Astrocyte (in vitro differentiated cells and primary cell): ENCODE results near the gene OR7C2. TPM values are rescaled to one million over a fixed set of nuclear protein-coding genes. Genes with fewer than 3 reads are reported as not detected.

ENCODE experiments used
- DNase-seq: peaks from one replicate; pipeline ENCODE4 v3.0.0-alpha.2; 2010; ENCODE audit warnings: low read depth
- FAIRE-seq: peaks from 2 replicates; lab custom pipeline; 2011; peaks lifted over from hg19 to GRCh38; lab: Jason Lieb, UNC
- H2AFZ ChIP-seq: 2 replicates; pipeline ENCODE4 v1.6.0; 2012; ENCODE audit warnings: low read depth, low read length, inconsistent platforms
- H3K27ac ChIP-seq: 2 replicates; pipeline ENCODE4 v1.5.1; 2011; ENCODE audit warnings: low read depth, low read length, inconsistent platforms
- H3K27me3 ChIP-seq: 2 replicates; pipeline ENCODE4 v1.6.0; 2011; ENCODE audit warnings: low read length, inconsistent platforms; ENCODE audit not compliant: insufficient read depth
- H3K36me3 ChIP-seq: 2 replicates; pipeline ENCODE4 v1.5.1; 2011; ENCODE audit warnings: low read length, inconsistent platforms; ENCODE audit not compliant: insufficient read depth
- H3K4me1 ChIP-seq: 2 replicates; pipeline ENCODE4 v1.5.1; 2011; ENCODE audit warnings: low read length, inconsistent platforms; ENCODE audit not compliant: insufficient read depth
- H3K4me2 ChIP-seq: 2 replicates; pipeline ENCODE4 v1.6.0; 2012; ENCODE audit warnings: low read length, inconsistent platforms
- H3K4me3 ChIP-seq: 2 replicates; pipeline ENCODE4 v1.5.1; 2011; ENCODE audit warnings: low read depth, mild to moderate bottlenecking, low read length, inconsistent platforms; ENCODE audit not compliant: insufficient read depth
- H3K79me2 ChIP-seq: 2 replicates; pipeline ENCODE4 v1.6.0; 2012; ENCODE audit warnings: mild to moderate bottlenecking, low read length, inconsistent platforms; ENCODE audit not compliant: insufficient read depth
- H3K9ac ChIP-seq: 2 replicates; pipeline ENCODE4 v1.6.0; 2012; ENCODE audit warnings: mild to moderate bottlenecking, low read length, inconsistent platforms
- H3K9me3 ChIP-seq: 2 replicates; pipeline ENCODE4 v1.5.1; 2012; ENCODE audit warnings: low read depth, mild to moderate bottlenecking, low read length, inconsistent platforms; ENCODE audit not compliant: insufficient read depth
- H4K20me1 ChIP-seq: 2 replicates; pipeline ENCODE4 v1.6.0; 2012; ENCODE audit warnings: low read length, inconsistent platforms; ENCODE audit not compliant: insufficient read depth
- H3K27ac Mint-ChIP-seq: one replicate; pipeline ENCODE4 v1.8.0; 2021; ENCODE audit warnings: mild to moderate bottlenecking, mixed read lengths; ENCODE audit not compliant: unreplicated experiment
- H3K27me3 Mint-ChIP-seq: one replicate; pipeline ENCODE4 v1.8.0; 2021; ENCODE audit warnings: low read depth, mixed read lengths; ENCODE audit not compliant: unreplicated experiment
- H3K36me3 Mint-ChIP-seq: one replicate; pipeline ENCODE4 v1.8.0; 2021; ENCODE audit warnings: low read depth, mixed read lengths; ENCODE audit not compliant: unreplicated experiment
- H3K4me1 Mint-ChIP-seq: one replicate; pipeline ENCODE4 v1.8.0; 2021; ENCODE audit warnings: low read depth, mixed read lengths; ENCODE audit not compliant: unreplicated experiment
- H3K4me3 Mint-ChIP-seq: one replicate; pipeline ENCODE4 v1.8.0; 2021; ENCODE audit warnings: mild to moderate bottlenecking, moderate library complexity, mixed read lengths; ENCODE audit not compliant: unreplicated experiment
- H3K9me3 Mint-ChIP-seq: one replicate; pipeline ENCODE4 v1.8.0; 2021; ENCODE audit warnings: mild to moderate bottlenecking, mixed read lengths; ENCODE audit not compliant: unreplicated experiment
- CTCF ChIP-seq: IDR thresholded peaks from 2 replicates; pipeline ENCODE4 v1.5.1; 2011; ENCODE audit warnings: low read depth, mild to moderate bottlenecking, inconsistent platforms, low read length, moderate library complexity; ENCODE audit not compliant: insufficient read depth
- EZH2 ChIP-seq: IDR thresholded peaks from 2 replicates; pipeline ENCODE4 v1.6.1; 2012; ENCODE audit warnings: mild to moderate bottlenecking, low read length, inconsistent platforms; ENCODE audit not compliant: insufficient read depth
- total RNA-seq: library from RNA; stranded (reverse); gene quantifications from 2 replicates; pipeline ENCODE4 v1.2.1, GENCODE V29; 2021

OR7C2 gene
- total RNA-seq, 1 donor from 2014 or later: not detected

GRCh38 chr19:14961956-14962685 lies 20.8 kb downstream of the OR7C2 start:
- TF ChIP-seq EZH2 (no peak), CTCF (no peak)
- Histone ChIP-seq H3K4me3 (no peak overlapping the region), H2AFZ (no peak overlapping the region), H3K27me3 (no peaks in the 10 kb centered on the region), H3K27ac (no peak overlapping the region), H3K4me2 (no peak overlapping the region), H3K9me3 (peaks cover 8% of the 10 kb centered on the region), H3K79me2 (no peaks in the 10 kb centered on the region), H4K20me1 (no peaks in the 10 kb centered on the region), H3K9ac (no peak overlapping the region), H3K36me3 (no peaks in the 10 kb centered on the region), H3K4me1 (no peaks in the 10 kb centered on the region)
- H3K27me3 Mint-ChIP-seq: peaks cover under 1% of the 10 kb centered on the region
- no peak overlapping the region for H3K27ac Mint-ChIP-seq
- H3K36me3 Mint-ChIP-seq: no peaks in the 10 kb centered on the region
- DNase-seq (no peak), FAIRE-seq (no peak)
- no peaks in the 10 kb centered on the region for H3K4me1 Mint-ChIP-seq
- H3K9me3 Mint-ChIP-seq: peaks cover 15% of the 10 kb centered on the region
- H3K4me3 Mint-ChIP-seq: no peak overlapping the region

- Histone ChIP-seq H3K27ac (no peak overlapping the region), H3K36me3 (no peaks in the 10 kb centered on the region), H3K9me3 (no peaks in the 10 kb centered on the region), H4K20me1 (no peaks in the 10 kb centered on the region), H3K9ac (no peak overlapping the region), H3K79me2 (no peaks in the 10 kb centered on the region), H3K4me2 (no peak overlapping the region), H2AFZ (no peak overlapping the region), H3K27me3 (no peaks in the 10 kb centered on the region), H3K4me3 (no peak overlapping the region), H3K4me1 (no peaks in the 10 kb centered on the region)
- Mint-ChIP-seq H3K9me3 (peaks cover 4% of the 10 kb centered on the region), H3K27me3 (no peaks in the 10 kb centered on the region), H3K36me3 (no peaks in the 10 kb centered on the region), H3K27ac (no peak overlapping the region), H3K4me3 (no peak overlapping the region), H3K4me1 (no peaks in the 10 kb centered on the region)
- FAIRE-seq (no peak), DNase-seq (no peak)
- no peak for TF ChIP-seq EZH2
- no peak for TF ChIP-seq CTCF
Measured at GRCh38 chr19:14968247-14968646, 27.0 kb downstream of the OR7C2 start.

GRCh38 chr19:14971474-14971873 lies 30.2 kb downstream of the OR7C2 start:
- Mint-ChIP-seq H3K27ac (no peak overlapping the region), H3K9me3 (peaks cover 2% of the 10 kb centered on the region), H3K27me3 (no peaks in the 10 kb centered on the region), H3K4me1 (no peaks in the 10 kb centered on the region), H3K4me3 (no peak overlapping the region), H3K36me3 (no peaks in the 10 kb centered on the region)
- Histone ChIP-seq H3K27me3 (no peaks in the 10 kb centered on the region), H4K20me1 (no peaks in the 10 kb centered on the region), H3K27ac (no peak overlapping the region), H3K9me3 (no peaks in the 10 kb centered on the region), H3K4me1 (no peaks in the 10 kb centered on the region), H3K4me3 (no peak overlapping the region), H3K4me2 (no peak overlapping the region), H3K9ac (no peak overlapping the region), H3K79me2 (no peaks in the 10 kb centered on the region), H2AFZ (no peak overlapping the region), H3K36me3 (no peaks in the 10 kb centered on the region)
- FAIRE-seq (no peak), DNase-seq (no peak)
- TF ChIP-seq EZH2: no peak
- TF ChIP-seq CTCF: no peak
